CD4-positive, alpha-beta T cell (primary cell): ENCODE results near the gene PRKCA. TPM values are rescaled to one million over a fixed set of nuclear protein-coding genes. Genes with fewer than 3 reads are reported as not detected.

Experiments
- ATAC-seq: fragments of 200-7000 bp; cut with Tn5 transposase; one replicate; pipeline ENCODE4 v1.10.0; 2022; ENCODE audit warnings: mild to moderate bottlenecking; ENCODE audit not compliant: poor library complexity
- CTCF ChIA-PET: fragments of 350-600 bp; sonication (Branson Sonifier 250); formaldehyde crosslinking; loops from one replicate; lab custom pipeline; 2021; ENCODE audit warnings: antibody characterized with exemption, inconsistent platforms; lab: Charles Lee
- POLR2A ChIA-PET: fragments of 350-600 bp; sonication (Branson Sonifier 250); formaldehyde crosslinking; loops from one replicate; lab custom pipeline; 2021; ENCODE audit warnings: antibody characterized with exemption, inconsistent platforms; lab: Charles Lee
- DNase-seq, 14 experiments: peaks; one replicate each; pipeline ENCODE4 v3.0.0-alpha.2; 2013 to 2020; ENCODE audit warnings: mixed read lengths in 2 of 14
- H3K27ac ChIP-seq, 2 donors: one replicate each; pipeline versions ENCODE4 v1.5.1 to v1.7.0; 2013; ENCODE audit warnings: low read length in 2 of 2, low read depth in 1 of 2, mild to moderate bottlenecking in 1 of 2
- H3K27me3 ChIP-seq, 2 experiments: 1 replicate in 1 of 2; 2 replicates in 1 of 2; pipeline versions ENCODE4 v1.6.1 to v1.7.0; 2013; ENCODE audit warnings: low read length in 2 of 2, control low read depth in 1 of 2, mild to moderate bottlenecking in 1 of 2, moderate library complexity in 1 of 2; ENCODE audit not compliant: insufficient read depth in 2 of 2, control insufficient read depth in 1 of 2
- H3K36me3 ChIP-seq: one replicate; pipeline ENCODE4 v1.6.1; 2013; ENCODE audit warnings: low read length, control low read depth; ENCODE audit not compliant: insufficient read depth
- H3K4me1 ChIP-seq: one replicate; pipeline ENCODE4 v1.6.1; 2013; ENCODE audit warnings: low read length, control low read depth; ENCODE audit not compliant: insufficient read depth
- H3K4me3 ChIP-seq: one replicate; pipeline ENCODE4 v1.5.1; 2013; ENCODE audit warnings: mild to moderate bottlenecking, low read length, moderate library complexity
- H3K9me3 ChIP-seq, 2 experiments: 1 replicate in 1 of 2; 2 replicates in 1 of 2; pipeline versions ENCODE4 v1.6.1 to v1.7.0; 2013; ENCODE audit warnings: low read length in 2 of 2, mild to moderate bottlenecking in 2 of 2, control low read depth in 1 of 2, moderate library complexity in 1 of 2; ENCODE audit not compliant: control insufficient read depth in 1 of 2, insufficient read depth in 1 of 2
- H3K27ac Mint-ChIP-seq: one replicate; pipeline ENCODE4 v1.8.0; 2020; ENCODE audit warnings: mixed read lengths
- H3K27me3 Mint-ChIP-seq: one replicate; pipeline ENCODE4 v1.8.0; 2021; ENCODE audit warnings: mixed read lengths
- H3K36me3 Mint-ChIP-seq: one replicate; pipeline ENCODE4 v1.8.0; 2021; ENCODE audit warnings: low read depth, mixed read lengths
- H3K4me1 Mint-ChIP-seq: one replicate; pipeline ENCODE4 v1.8.0; 2021; ENCODE audit warnings: low read depth, mixed read lengths
- H3K4me3 Mint-ChIP-seq: one replicate; pipeline ENCODE4 v1.8.0; 2020; ENCODE audit warnings: mild to moderate bottlenecking, mixed read lengths
- H3K9me3 Mint-ChIP-seq: one replicate; pipeline ENCODE4 v1.8.0; 2020; ENCODE audit warnings: mixed read lengths
- CTCF ChIP-seq: fragments of 200-600 bp; IDR thresholded peaks from one replicate; pipeline ENCODE4 v1.8.0; 2022; ENCODE audit warnings: antibody characterized with exemption, mild to moderate bottlenecking
- intact Hi-C, 2 experiments: fragments of 100-400 bp; cut with DNase I in 1 of 2; cut with micrococcal nuclease in 1 of 2; formaldehyde crosslinking; loops; one replicate each; pipeline versions ENCODE4 v1.15.1 to v1.9.0; 2023 to 2025; cut with DNase I, micrococcal nuclease
- total RNA-seq, 174 experiments: library from RNA in 2 of 174; stranded (reverse) in 2 of 174; gene quantifications; one replicate each; pipeline ENCODE4 v1.2.3 and lab custom pipeline; 2021 to 2026

PRKCA gene
- total RNA-seq, 2 experiments from 2014 or later, result 84.8 to 88.6 TPM

- no peak for TF ChIP-seq CTCF
- ATAC-seq (no peak), DNase-seq (no peak)
- Histone ChIP-seq H3K27ac (no peak overlapping the region), H3K36me3 (peaks cover 58% of the 10 kb centered on the region), H3K27me3 (no peaks in the 10 kb centered on the region), H3K9me3 (no peaks in the 10 kb centered on the region), H3K4me3 (no peak overlapping the region), H3K4me1 (no peaks in the 10 kb centered on the region)
- no peaks in the 10 kb centered on the region for H3K4me1 Mint-ChIP-seq
- intact Hi-C loops, result no loop called here
- H3K36me3 Mint-ChIP-seq, result peaks cover 91% of the 10 kb centered on the region
- no peak overlapping the region for H3K4me3 Mint-ChIP-seq
- H3K27ac Mint-ChIP-seq, result no peak overlapping the region
- ChIA-PET POLR2A (no interaction called here), CTCF (no interaction called here)
- no peaks in the 10 kb centered on the region for H3K9me3 Mint-ChIP-seq
- H3K27me3 Mint-ChIP-seq, result no peaks in the 10 kb centered on the region
These were observed 445.3 kb downstream of the PRKCA start for GRCh38 chr17:66747578-66748275.

GRCh38 chr17:66748578-66748977 is 446.2 kb downstream of the PRKCA start:
- no peaks in the 10 kb centered on the region for H3K4me1 ChIP-seq
- peaks cover 91% of the 10 kb centered on the region for H3K36me3 Mint-ChIP-seq
- H3K27ac Mint-ChIP-seq, result no peak overlapping the region
- H3K27me3 Mint-ChIP-seq, result no peaks in the 10 kb centered on the region
- ChIA-PET POLR2A (no interaction called here), CTCF (no interaction called here)
- ATAC-seq, result no peak
- H3K4me3 Mint-ChIP-seq, result no peak overlapping the region
- H3K9me3 Mint-ChIP-seq, result no peaks in the 10 kb centered on the region
- H3K9me3 ChIP-seq, result no peaks in the 10 kb centered on the region
- intact Hi-C loops, result no loop called here
- no peak overlapping the region for H3K4me3 ChIP-seq
- H3K27ac ChIP-seq, result no peak overlapping the region
- no peak for DNase-seq
- H3K4me1 Mint-ChIP-seq, result no peaks in the 10 kb centered on the region
- peaks cover 60% of the 10 kb centered on the region for H3K36me3 ChIP-seq
- no peak for TF ChIP-seq CTCF
- H3K27me3 ChIP-seq, result no peaks in the 10 kb centered on the region

GRCh38 chr17:66749217-66749832 is 446.9 kb downstream of the PRKCA start:
- no peak for TF ChIP-seq CTCF
- peaks cover 91% of the 10 kb centered on the region for H3K36me3 Mint-ChIP-seq
- peaks cover 52% of the 10 kb centered on the region for H3K36me3 ChIP-seq
- no peak overlapping the region for H3K4me3 ChIP-seq
- ChIA-PET POLR2A (no interaction called here), CTCF (no interaction called here)
- no peak overlapping the region for H3K27ac ChIP-seq
- H3K27me3 Mint-ChIP-seq, result no peaks in the 10 kb centered on the region
- intact Hi-C loops, result no loop called here
- H3K27ac Mint-ChIP-seq, result no peak overlapping the region
- no peak overlapping the region for H3K4me3 Mint-ChIP-seq
- DNase-seq (no peak), ATAC-seq (no peak)
- H3K9me3 Mint-ChIP-seq, result no peaks in the 10 kb centered on the region
- H3K9me3 ChIP-seq, result no peaks in the 10 kb centered on the region
- H3K27me3 ChIP-seq, result no peaks in the 10 kb centered on the region
- no peaks in the 10 kb centered on the region for H3K4me1 ChIP-seq
- H3K4me1 Mint-ChIP-seq, result no peaks in the 10 kb centered on the region
